Thyroid gland (tissue), 4 donors: ENCODE measurements around the gene NPAS1. TPM values are rescaled to one million over a fixed set of nuclear protein-coding genes. Genes with fewer than 3 reads are reported as not detected.
A peak's percentile ranks its signal among the peaks of the same experiment; 100 is the strongest.

Experiments used
- DNase-seq, 2 donors: peaks; one replicate each; pipeline ENCODE4 v3.0.0-alpha.2; 2019
- H3K27ac ChIP-seq, 3 donors: fragments of 200-600 bp; sonication (generic); 1 replicate in 2 of 3; 2 replicates in 1 of 3; pipeline ENCODE4 v1.5.1; 2016 to 2019; ENCODE audit warnings: mild to moderate bottlenecking in 1 of 3, moderate library complexity in 1 of 3
- H3K27me3 ChIP-seq: fragments of 200-600 bp; sonication (generic); one replicate; pipeline ENCODE4 v1.5.1; 2019
- H3K36me3 ChIP-seq, 2 donors: fragments of 200-600 bp; sonication (generic); one replicate each; pipeline ENCODE4 v1.5.1; 2016 to 2019
- H3K4me1 ChIP-seq, 2 donors: fragments of 200-600 bp; sonication (generic); one replicate each; pipeline ENCODE4 v1.5.1; 2017 to 2019
- H3K4me3 ChIP-seq, 3 donors: fragments of 200-600 bp; sonication (generic); replicated peaks in 1 of 3; 1 replicate in 2 of 3; 2 replicates in 1 of 3; pipeline ENCODE4 v1.5.1; 2016; ENCODE audit warnings: mild to moderate bottlenecking in 1 of 3
- H3K9me3 ChIP-seq: fragments of 200-600 bp; sonication (generic); one replicate; pipeline ENCODE4 v1.5.1; 2017
- CTCF ChIP-seq, 6 experiments: fragments of 200-600 bp in 3 of 6; fragments of 450-650 bp in 3 of 6; sonication (generic) in 3 of 6; IDR thresholded peaks; one replicate each; pipeline ENCODE4 v1.5.1; 2016 to 2019; ENCODE audit warnings: antibody characterized with exemption in 6 of 6, mild to moderate bottlenecking in 2 of 6, inconsistent platforms in 1 of 6, moderate library complexity in 1 of 6
- POLR2A ChIP-seq, 2 donors: fragments of 450-650 bp; IDR thresholded peaks; one replicate each; pipeline ENCODE4 v1.6.1; 2017; ENCODE audit warnings: antibody characterized with exemption in 2 of 2, mild to moderate bottlenecking in 2 of 2, moderate library complexity in 1 of 2
- WGBS, 2 donors: methylation state at CpG; one replicate each; pipeline ENCODE4 v1.1.5; 2017; 5-methylcytosine and 5-hydroxymethylcytosine counted together
- intact Hi-C: fragments of 100-400 bp; cut with DNase I; formaldehyde crosslinking; loops from one replicate; pipeline ENCODE4 v1.15.1; 2023
- total RNA-seq, 4 donors: library from RNA; depleted of rRNA; stranded (reverse); fragments of >200 nt; gene quantifications; one replicate each; pipeline ENCODE4 v1.2.3, GENCODE V29; 2016

Gene NPAS1
- under 1 TPM in 2 of 4 donors, not detected in 2; 0.56 to 0.71 TPM for total RNA-seq

- no peak within 1 kb of the TSS for H3K27ac ChIP-seq
- no peak for TF ChIP-seq POLR2A (IDR thresholded peaks at IDR 0.05)
- DNase-seq: no peak
- peak within 1 kb of the TSS in 1 of 3 donors; percentile 12 for H3K4me3 ChIP-seq
- peaks cover 7 to 30% of the 10 kb centered on the region in 2 donors for H3K4me1 ChIP-seq
- WGBS, 2 donors: 4% methylated on average over 9 to 14 of the region's 58 CpGs
- intact Hi-C loops: loop anchor here (5.0 to 10.0 kb wide), 2 partner anchors 103 to 225 kb away; no protein-coding TSS in a partner anchor
- no peaks in the 10 kb centered on the region for H3K36me3 ChIP-seq
- no peaks in the 10 kb centered on the region for H3K9me3 ChIP-seq
- H3K27me3 ChIP-seq: peaks cover 31% of the 10 kb centered on the region
Observed at GRCh38 chr19:47019431-47020041, at the start of gene NPAS1. NPAS1 (plus strand) TSS chr19:47019837; CDS start chr19:47021048, 1,211 bp downstream.

- Histone ChIP-seq H3K4me3 (no peak overlapping the region), H3K36me3 (no peaks in the 10 kb centered on the region), H3K27ac (no peak overlapping the region), H3K27me3 (no peaks in the 10 kb centered on the region), H3K9me3 (no peaks in the 10 kb centered on the region), H3K4me1 (peaks cover 31 to 39% of the 10 kb centered on the region in 2 donors)
- intact Hi-C loops: no loop called here
- TF ChIP-seq CTCF (IDR thresholded peaks at IDR 0.05) (no peak), POLR2A (IDR thresholded peaks at IDR 0.05) (no peak)
- DNase-seq: no peak
- 89 to 94% methylated on average over 9 of the region's 9 CpGs for WGBS, 2 donors
Observed at GRCh38 chr19:46970815-46971214, 48.8 kb upstream of the NPAS1 start.

- Histone ChIP-seq H3K27me3 (no peaks in the 10 kb centered on the region), H3K9me3 (no peaks in the 10 kb centered on the region), H3K4me1 (peaks cover 39 to 47% of the 10 kb centered on the region in 2 donors), H3K4me3 (no peak overlapping the region), H3K27ac (no peak overlapping the region), H3K36me3 (no peaks in the 10 kb centered on the region)
- DNase-seq: no peak
- WGBS, 2 donors: 84 to 92% methylated on average over 7 of the region's 7 CpGs
- intact Hi-C loops: no loop called here
- TF ChIP-seq CTCF (IDR thresholded peaks at IDR 0.05) (no peak), POLR2A (IDR thresholded peaks at IDR 0.05) (no peak)
Observed at GRCh38 chr19:46972311-46972710, 47.3 kb upstream of the NPAS1 start.

GRCh38 chr19:46974181-46974580 is 45.5 kb upstream of the NPAS1 start:
- no peaks in the 10 kb centered on the region for H3K27me3 ChIP-seq
- H3K4me3 ChIP-seq: no peak overlapping the region
- H3K36me3 ChIP-seq: no peaks in the 10 kb centered on the region
- 96 to 98% methylated on average over 4 of the region's 4 CpGs for WGBS, 2 donors
- TF ChIP-seq POLR2A (IDR thresholded peaks at IDR 0.05) (no peak), CTCF (IDR thresholded peaks at IDR 0.05) (no peak)
- DNase-seq: no peak
- no peaks in the 10 kb centered on the region for H3K9me3 ChIP-seq
- peak overlapping the region in 2 of 3 donors; percentile 90 to 93 for H3K27ac ChIP-seq
- peaks cover 43 to 48% of the 10 kb centered on the region in 2 donors for H3K4me1 ChIP-seq
- intact Hi-C loops: no loop called here

- H3K36me3 ChIP-seq: no peaks in the 10 kb centered on the region
- intact Hi-C loops: no loop called here
- H3K27ac ChIP-seq: peak overlapping the region; percentile 87 to 93 (median 90)
- H3K4me1 ChIP-seq: peaks cover 50 to 59% of the 10 kb centered on the region in 2 donors
- TF ChIP-seq POLR2A (IDR thresholded peaks at IDR 0.05) (no peak), CTCF (IDR thresholded peaks at IDR 0.05) (no peak)
- H3K27me3 ChIP-seq: no peaks in the 10 kb centered on the region
- no peaks in the 10 kb centered on the region for H3K9me3 ChIP-seq
- DNase-seq: no peak
- WGBS, 2 donors: 69 to 82% methylated on average over 16 of the region's 16 CpGs
- H3K4me3 ChIP-seq: no peak overlapping the region
Observed at GRCh38 chr19:46975011-46975924, 44.4 kb upstream of the NPAS1 start.
